HepG2 (cell line): Measurements from ENCODE around the gene ACSS1. TPM values are rescaled to one million over a fixed set of nuclear protein-coding genes. Genes with fewer than 3 reads are reported as not detected.
A peak's percentile ranks its signal among the peaks of the same experiment; 100 is the strongest.

Experiments
- HDAC6 ChIP-seq: fragments of 200-600 bp; sonication (generic); IDR thresholded peaks from 2 replicates; pipeline ENCODE4 v1.7.0; 2017; ENCODE audit warnings: mild to moderate bottlenecking, antibody characterized with exemption, low read length, low read depth
- NKX3-1 ChIP-seq: sonication (generic); formaldehyde crosslinking; IDR thresholded peaks from 2 replicates; pipeline ENCODE4 v1.5.0; 2020; ENCODE audit warnings: missing genetic modification reagents
- THYN1 ChIP-seq: sonication (generic); formaldehyde crosslinking; IDR thresholded peaks from 2 replicates; pipeline ENCODE4 v1.8.1; 2023; ENCODE audit warnings: low read depth, mild to moderate bottlenecking, moderate library complexity, missing genetic modification reagents, borderline replicate concordance
- TOE1 ChIP-seq: sonication (generic); formaldehyde crosslinking; IDR thresholded peaks from 2 replicates; pipeline ENCODE4 v1.4.0; 2020; ENCODE audit warnings: mild to moderate bottlenecking, missing genetic modification reagents
- TRIM22 ChIP-seq: fragments of 450-650 bp; IDR thresholded peaks from 2 replicates; pipeline ENCODE4 v1.6.1; 2017
- ZMAT5 ChIP-seq: sonication (generic); formaldehyde crosslinking; IDR thresholded peaks from 2 replicates; pipeline ENCODE4 v1.5.0; 2020; ENCODE audit warnings: mild to moderate bottlenecking, low read depth, missing genetic modification reagents, borderline replicate concordance
- ZNF253 ChIP-seq: sonication (generic); formaldehyde crosslinking; IDR thresholded peaks from 2 replicates; pipeline ENCODE4 v1.8.0; 2022; ENCODE audit warnings: mild to moderate bottlenecking, missing genetic modification reagents, borderline replicate concordance
- ZNF318 ChIP-seq: sonication (generic); formaldehyde crosslinking; IDR thresholded peaks from 2 replicates; pipeline ENCODE4 v1.4.0; 2020; ENCODE audit warnings: mild to moderate bottlenecking, missing genetic modification reagents
- ZNF350 ChIP-seq: sonication (generic); formaldehyde crosslinking; IDR thresholded peaks from 2 replicates; pipeline ENCODE4 v1.4.0; 2020; ENCODE audit warnings: mild to moderate bottlenecking, low read depth, missing genetic modification reagents, borderline replicate concordance
- ZNF367 ChIP-seq: sonication (generic); formaldehyde crosslinking; IDR thresholded peaks from 2 replicates; pipeline ENCODE4 v1.4.0; 2020; ENCODE audit warnings: missing genetic modification reagents, borderline replicate concordance
- ZNF451 ChIP-seq: sonication (generic); formaldehyde crosslinking; IDR thresholded peaks from 2 replicates; pipeline ENCODE4 v1.5.0; 2020; ENCODE audit warnings: mild to moderate bottlenecking, missing genetic modification reagents
- ZNF687 ChIP-seq: sonication (generic); formaldehyde crosslinking; IDR thresholded peaks from 2 replicates; pipeline ENCODE4 v1.5.1; 2020; ENCODE audit warnings: mild to moderate bottlenecking, missing genetic modification reagents, moderate library complexity
- ZZZ3 ChIP-seq: sonication (generic); formaldehyde crosslinking; IDR thresholded peaks from 2 replicates; pipeline ENCODE4 v1.4.0; 2020; ENCODE audit warnings: missing genetic modification reagents, mild to moderate bottlenecking, borderline replicate concordance
- polyA plus RNA-seq, 8 experiments: library from polyadenylated mRNA; depleted of rRNA in 3 of 8; stranded (reverse) in 7 of 8; unstranded in 1 of 8; fragments of >200 nt; fragmentation: Illumina TruSeq in 4 of 8; extraction: Trizol in 4 of 8; gene quantifications; 2 replicates each; pipeline versions ENCODE4 v1.2.1 to v1.2.3, GENCODE V29; 2011 to 2016; ENCODE audit warnings: low read depth in 4 of 8, missing spikeins in 1 of 8, mixed read lengths in 1 of 8; ENCODE audit not compliant: insufficient read depth in 1 of 8
- total RNA-seq, 5 experiments: library from RNA; depleted of rRNA; stranded (reverse); fragments of >200 nt; fragmentation: Illumina TruSeq; extraction: Trizol; gene quantifications; 2 replicates each; pipeline ENCODE4 v1.2.3, GENCODE V29; 2016; ENCODE audit warnings: low read depth in 1 of 5

ACSS1 gene
- total and polyA plus RNA-seq, 2 of the 13 experiments (the other 11 are each of a cell fraction or from before 2014, with no cell fraction given) = 15.2 to 41.6 TPM

- no peak for TF ChIP-seq ZNF687 (CRISPR knock-in tag)
- TF ChIP-seq THYN1 = no peak
- peak; percentile 59; the same call in 1 of the 2 replicates for TF ChIP-seq ZNF318 (CRISPR knock-in tag)
- 0 out of 2 replicates have a peak, but pooled peaks have one; percentile 63 for TF ChIP-seq ZZZ3 (CRISPR knock-in tag)
- TF ChIP-seq ZNF253 = 0 out of 2 replicates have a peak, but pooled peaks have one; percentile 54
- no peak for TF ChIP-seq ZNF451 (CRISPR knock-in tag)
- TF ChIP-seq ZMAT5 = no peak
- no peak for TF ChIP-seq TOE1 (CRISPR knock-in tag)
- TF ChIP-seq NKX3-1 (CRISPR knock-in tag) = no peak
- peak; percentile 94 for TF ChIP-seq TRIM22
- no peak for TF ChIP-seq ZNF350 (CRISPR knock-in tag)
- no peak for TF ChIP-seq HDAC6
- no peak for TF ChIP-seq ZNF367 (CRISPR knock-in tag)
Observed at GRCh38 chr20:25067102-25067987, 9.4 kb upstream of the ACSS1 start (continued).
